CD4-positive, alpha-beta T cell (primary cell): Measurements from ENCODE around the gene LCT. TPM values are rescaled to one million over a fixed set of nuclear protein-coding genes. Genes with fewer than 3 reads are reported as not detected.

Experiments used
- ATAC-seq: fragments of 200-7000 bp; cut with Tn5 transposase; one replicate; pipeline ENCODE4 v1.10.0; 2022; ENCODE audit warnings: mild to moderate bottlenecking; ENCODE audit not compliant: poor library complexity
- CTCF ChIA-PET: fragments of 350-600 bp; sonication (Branson Sonifier 250); formaldehyde crosslinking; loops from one replicate; lab custom pipeline; 2021; ENCODE audit warnings: antibody characterized with exemption, inconsistent platforms; lab: Charles Lee
- POLR2A ChIA-PET: fragments of 350-600 bp; sonication (Branson Sonifier 250); formaldehyde crosslinking; loops from one replicate; lab custom pipeline; 2021; ENCODE audit warnings: antibody characterized with exemption, inconsistent platforms; lab: Charles Lee
- DNase-seq, 14 experiments: peaks; one replicate each; pipeline ENCODE4 v3.0.0-alpha.2; 2013 to 2020; ENCODE audit warnings: mixed read lengths in 2 of 14
- H3K27ac ChIP-seq, 2 donors: one replicate each; pipeline versions ENCODE4 v1.5.1 to v1.7.0; 2013; ENCODE audit warnings: low read length in 2 of 2, low read depth in 1 of 2, mild to moderate bottlenecking in 1 of 2
- H3K27me3 ChIP-seq, 2 experiments: 1 replicate in 1 of 2; 2 replicates in 1 of 2; pipeline versions ENCODE4 v1.6.1 to v1.7.0; 2013; ENCODE audit warnings: low read length in 2 of 2, control low read depth in 1 of 2, mild to moderate bottlenecking in 1 of 2, moderate library complexity in 1 of 2; ENCODE audit not compliant: insufficient read depth in 2 of 2, control insufficient read depth in 1 of 2
- H3K36me3 ChIP-seq: one replicate; pipeline ENCODE4 v1.6.1; 2013; ENCODE audit warnings: low read length, control low read depth; ENCODE audit not compliant: insufficient read depth
- H3K4me1 ChIP-seq: one replicate; pipeline ENCODE4 v1.6.1; 2013; ENCODE audit warnings: low read length, control low read depth; ENCODE audit not compliant: insufficient read depth
- H3K4me3 ChIP-seq: one replicate; pipeline ENCODE4 v1.5.1; 2013; ENCODE audit warnings: mild to moderate bottlenecking, low read length, moderate library complexity
- H3K9me3 ChIP-seq, 2 experiments: 1 replicate in 1 of 2; 2 replicates in 1 of 2; pipeline versions ENCODE4 v1.6.1 to v1.7.0; 2013; ENCODE audit warnings: low read length in 2 of 2, mild to moderate bottlenecking in 2 of 2, control low read depth in 1 of 2, moderate library complexity in 1 of 2; ENCODE audit not compliant: control insufficient read depth in 1 of 2, insufficient read depth in 1 of 2
- H3K27ac Mint-ChIP-seq: one replicate; pipeline ENCODE4 v1.8.0; 2020; ENCODE audit warnings: mixed read lengths
- H3K27me3 Mint-ChIP-seq: one replicate; pipeline ENCODE4 v1.8.0; 2021; ENCODE audit warnings: mixed read lengths
- H3K36me3 Mint-ChIP-seq: one replicate; pipeline ENCODE4 v1.8.0; 2021; ENCODE audit warnings: low read depth, mixed read lengths
- H3K4me1 Mint-ChIP-seq: one replicate; pipeline ENCODE4 v1.8.0; 2021; ENCODE audit warnings: low read depth, mixed read lengths
- H3K4me3 Mint-ChIP-seq: one replicate; pipeline ENCODE4 v1.8.0; 2020; ENCODE audit warnings: mild to moderate bottlenecking, mixed read lengths
- H3K9me3 Mint-ChIP-seq: one replicate; pipeline ENCODE4 v1.8.0; 2020; ENCODE audit warnings: mixed read lengths
- intact Hi-C, 2 experiments: fragments of 100-400 bp; cut with DNase I in 1 of 2; cut with micrococcal nuclease in 1 of 2; formaldehyde crosslinking; loops; one replicate each; pipeline versions ENCODE4 v1.15.1 to v1.9.0; 2023 to 2025; cut with DNase I, micrococcal nuclease
- total RNA-seq, 174 experiments: library from RNA in 2 of 174; stranded (reverse) in 2 of 174; gene quantifications; one replicate each; pipeline ENCODE4 v1.2.3 and lab custom pipeline; 2021 to 2026
- TF ChIP-seq, protein P1 (sequence below): fragments of 200-600 bp; IDR thresholded peaks from one replicate; pipeline ENCODE4 v1.8.0; 2022; ENCODE audit warnings: antibody characterized with exemption, mild to moderate bottlenecking

Gene LCT
- total RNA-seq, 2 experiments from 2014 or later: 0.06 TPM; not detected in 1

DNA sequence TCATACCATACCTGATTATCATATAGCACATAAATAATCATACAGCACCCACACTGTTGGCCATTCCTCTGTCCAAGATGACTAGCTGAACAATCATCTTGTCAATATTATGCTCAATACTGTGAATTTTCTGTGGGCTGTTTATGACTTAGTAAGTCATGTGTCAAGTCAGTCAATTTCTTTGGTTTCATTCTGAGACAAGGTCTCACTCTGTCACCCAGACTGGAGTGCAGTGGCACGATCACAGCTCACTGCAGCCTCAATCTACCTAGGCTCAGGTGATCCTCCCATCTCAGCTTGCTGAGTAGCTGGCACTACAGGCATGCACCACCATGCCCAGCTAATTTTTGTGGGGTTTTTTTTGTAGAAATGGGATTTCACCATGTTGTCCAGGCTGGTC lies 33.6 kb upstream of the LCT start:
- Histone ChIP-seq H3K9me3 (no peaks in the 10 kb centered on the region), H3K36me3 (peaks cover 55% of the 10 kb centered on the region), H3K27me3 (no peaks in the 10 kb centered on the region), H3K4me1 (peaks cover 9% of the 10 kb centered on the region), H3K4me3 (no peak overlapping the region), H3K27ac (no peak overlapping the region)
- H3K4me3 Mint-ChIP-seq: no peak overlapping the region
- no peaks in the 10 kb centered on the region for H3K9me3 Mint-ChIP-seq
- intact Hi-C loops: loop anchor here in 1 of 2 experiments (5.0 to 10.0 kb wide), 2 partner anchors 128 to 816 kb away; partner anchors contain the start of genes RAB3GAP1 and UBXN4
- H3K27ac Mint-ChIP-seq: no peak overlapping the region
- DNase-seq: no peak
- CTCF ChIA-PET: no interaction called here
- TF ChIP-seq, protein P1, sequence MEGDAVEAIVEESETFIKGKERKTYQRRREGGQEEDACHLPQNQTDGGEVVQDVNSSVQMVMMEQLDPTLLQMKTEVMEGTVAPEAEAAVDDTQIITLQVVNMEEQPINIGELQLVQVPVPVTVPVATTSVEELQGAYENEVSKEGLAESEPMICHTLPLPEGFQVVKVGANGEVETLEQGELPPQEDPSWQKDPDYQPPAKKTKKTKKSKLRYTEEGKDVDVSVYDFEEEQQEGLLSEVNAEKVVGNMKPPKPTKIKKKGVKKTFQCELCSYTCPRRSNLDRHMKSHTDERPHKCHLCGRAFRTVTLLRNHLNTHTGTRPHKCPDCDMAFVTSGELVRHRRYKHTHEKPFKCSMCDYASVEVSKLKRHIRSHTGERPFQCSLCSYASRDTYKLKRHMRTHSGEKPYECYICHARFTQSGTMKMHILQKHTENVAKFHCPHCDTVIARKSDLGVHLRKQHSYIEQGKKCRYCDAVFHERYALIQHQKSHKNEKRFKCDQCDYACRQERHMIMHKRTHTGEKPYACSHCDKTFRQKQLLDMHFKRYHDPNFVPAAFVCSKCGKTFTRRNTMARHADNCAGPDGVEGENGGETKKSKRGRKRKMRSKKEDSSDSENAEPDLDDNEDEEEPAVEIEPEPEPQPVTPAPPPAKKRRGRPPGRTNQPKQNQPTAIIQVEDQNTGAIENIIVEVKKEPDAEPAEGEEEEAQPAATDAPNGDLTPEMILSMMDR: no peak
- no peaks in the 10 kb centered on the region for H3K27me3 Mint-ChIP-seq
- ATAC-seq: no peak
- peaks cover 64% of the 10 kb centered on the region for H3K36me3 Mint-ChIP-seq
- POLR2A ChIA-PET: no interaction called here
- peaks cover 35% of the 10 kb centered on the region for H3K4me1 Mint-ChIP-seq

DNA sequence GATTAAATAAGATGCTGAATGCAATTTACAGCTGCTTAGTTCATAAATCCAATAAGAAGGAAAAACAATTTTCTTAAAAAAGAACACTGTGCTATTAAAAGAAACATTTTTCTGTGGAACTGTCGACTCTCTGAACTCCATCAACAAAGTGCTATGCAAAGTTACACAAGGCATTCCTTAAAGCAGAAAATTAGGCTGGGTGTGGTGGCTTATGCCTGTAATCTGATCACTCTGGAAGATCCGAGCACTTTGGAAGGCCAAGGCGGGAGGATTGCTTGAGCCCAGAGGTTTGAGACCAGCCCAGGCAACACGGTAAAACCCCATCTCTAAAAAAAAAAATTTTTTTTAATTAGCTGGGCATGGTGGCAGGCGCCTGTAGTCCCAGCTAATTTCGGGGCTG lies 26.2 kb upstream of the LCT start:
- Histone ChIP-seq H3K27ac (no peak overlapping the region), H3K36me3 (peaks cover 64% of the 10 kb centered on the region), H3K9me3 (no peaks in the 10 kb centered on the region), H3K4me1 (no peaks in the 10 kb centered on the region), H3K27me3 (no peaks in the 10 kb centered on the region), H3K4me3 (no peak overlapping the region)
- H3K27ac Mint-ChIP-seq: no peak overlapping the region
- POLR2A ChIA-PET: no interaction called here
- H3K4me1 Mint-ChIP-seq: peaks cover 5% of the 10 kb centered on the region
- TF ChIP-seq, protein P1: no peak
- intact Hi-C loops: no loop called here
- CTCF ChIA-PET: no interaction called here
- ATAC-seq (no peak), DNase-seq (no peak)
- no peak overlapping the region for H3K4me3 Mint-ChIP-seq
- no peaks in the 10 kb centered on the region for H3K27me3 Mint-ChIP-seq
- peaks cover 91% of the 10 kb centered on the region for H3K36me3 Mint-ChIP-seq
- H3K9me3 Mint-ChIP-seq: no peaks in the 10 kb centered on the region

DNA sequence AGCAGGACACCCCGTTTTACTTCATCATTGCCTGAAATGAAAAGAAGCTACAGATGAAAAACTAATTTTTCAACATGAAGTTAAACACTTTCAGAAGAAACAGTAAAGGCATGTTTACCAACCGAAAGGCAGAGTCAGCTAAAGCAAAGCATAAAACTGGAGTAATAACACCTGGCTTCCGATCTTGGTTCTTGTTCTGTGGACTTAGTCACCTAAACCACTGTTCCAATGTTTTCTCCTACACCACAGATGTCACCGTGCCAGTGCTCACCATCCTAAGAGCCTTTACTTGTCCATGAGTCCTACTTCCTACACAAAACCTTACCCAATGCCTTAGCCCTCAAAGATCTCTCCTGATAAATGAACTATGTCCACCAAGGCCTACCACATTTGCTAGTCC lies 25.7 kb upstream of the LCT start:
- Histone ChIP-seq H3K36me3 (peaks cover 64% of the 10 kb centered on the region), H3K9me3 (no peaks in the 10 kb centered on the region), H3K4me1 (no peaks in the 10 kb centered on the region), H3K27ac (no peak overlapping the region), H3K27me3 (no peaks in the 10 kb centered on the region), H3K4me3 (no peak overlapping the region)
- H3K27ac Mint-ChIP-seq: no peak overlapping the region
- POLR2A ChIA-PET: no interaction called here
- H3K4me1 Mint-ChIP-seq: peaks cover 5% of the 10 kb centered on the region
- CTCF ChIA-PET: no interaction called here
- intact Hi-C loops: no loop called here
- H3K4me3 Mint-ChIP-seq: no peak overlapping the region
- ATAC-seq (no peak), DNase-seq (no peak)
- no peaks in the 10 kb centered on the region for H3K27me3 Mint-ChIP-seq
- TF ChIP-seq, protein P1: no peak
- peaks cover 91% of the 10 kb centered on the region for H3K36me3 Mint-ChIP-seq
- H3K9me3 Mint-ChIP-seq: no peaks in the 10 kb centered on the region
